Measurements from ENCODE around the gene DOP1B.
A peak's percentile ranks its signal among the peaks of the same experiment; 100 is the strongest.

Gene DOP1B

GRCh38 chr21:36156815-36157670 lies at the start of gene DOP1B:
Gene DOP1B (plus strand): TSS chr21:36156824. CDS start chr21:36164734, 7,910 bp downstream.
- Mint-ChIP-seq H3K4me1 (peaks cover 33% of the 10 kb centered on the region), H3K4me3 (peak within 1 kb of the TSS; percentile 84), H3K36me3 (peaks cover 18% of the 10 kb centered on the region), H3K27me3 (no peaks in the 10 kb centered on the region), H3K27ac (peak within 1 kb of the TSS; percentile 69), H3K9me3 (no peaks in the 10 kb centered on the region)
- ATAC-seq = peak; percentile 53

- no peak overlapping the region for H3K27ac Mint-ChIP-seq
- no peak for ATAC-seq
- H3K4me1 Mint-ChIP-seq = peaks cover 29% of the 10 kb centered on the region
- no peaks in the 10 kb centered on the region for H3K9me3 Mint-ChIP-seq
- H3K27me3 Mint-ChIP-seq = peaks cover 21% of the 10 kb centered on the region
- H3K4me3 Mint-ChIP-seq = no peak overlapping the region
- no peaks in the 10 kb centered on the region for H3K36me3 Mint-ChIP-seq
Observed at GRCh38 chr21:36109868-36110267, 46.8 kb upstream of the DOP1B start.

GRCh38 chr21:36111238-36111637 lies 45.4 kb upstream of the DOP1B start:
- no peak overlapping the region for H3K4me3 Mint-ChIP-seq
- peaks cover 8% of the 10 kb centered on the region for H3K27me3 Mint-ChIP-seq
- H3K27ac Mint-ChIP-seq = no peak overlapping the region
- no peaks in the 10 kb centered on the region for H3K36me3 Mint-ChIP-seq
- ATAC-seq = no peak
- H3K4me1 Mint-ChIP-seq = peaks cover 36% of the 10 kb centered on the region
- H3K9me3 Mint-ChIP-seq = no peaks in the 10 kb centered on the region

- Mint-ChIP-seq H3K36me3 (no peaks in the 10 kb centered on the region), H3K27ac (peak overlapping the region; percentile 83), H3K4me3 (peak overlapping the region; percentile 75), H3K9me3 (peaks cover 2% of the 10 kb centered on the region), H3K27me3 (no peaks in the 10 kb centered on the region), H3K4me1 (peaks cover 36% of the 10 kb centered on the region)
- peak; percentile 59 for ATAC-seq
Observed at GRCh38 chr21:36113647-36114428, 42.8 kb upstream of the DOP1B start.

DNA sequence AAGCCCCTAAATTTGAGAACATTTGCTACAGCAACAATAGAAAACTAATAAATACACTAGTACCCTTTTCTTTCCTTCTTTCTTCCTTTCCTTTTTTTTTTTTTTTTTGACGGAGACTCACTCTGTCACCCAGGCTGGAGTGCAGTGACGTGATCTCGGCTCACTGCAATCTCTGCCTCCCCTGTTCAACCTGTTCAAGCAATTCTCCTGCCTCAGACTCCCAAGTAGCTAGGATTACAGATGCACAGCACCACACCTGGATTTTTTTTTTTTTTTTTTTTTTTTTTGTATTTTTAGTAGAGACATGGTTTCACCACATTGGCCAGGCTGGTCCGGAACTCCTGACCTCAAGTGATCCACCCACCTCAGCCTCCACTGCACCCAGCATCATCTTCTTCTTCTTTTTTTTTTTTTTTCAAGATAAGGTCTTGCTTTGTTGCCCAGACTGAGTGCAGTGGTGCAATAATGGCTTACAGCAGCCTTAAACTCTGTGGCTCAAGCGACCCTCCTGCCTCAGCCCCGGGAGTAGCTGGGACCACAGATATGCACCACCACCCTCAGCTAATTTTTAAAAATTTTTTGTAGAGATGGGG lies 41.4 kb upstream of the DOP1B start:
- peak; percentile 70 for ATAC-seq
- Mint-ChIP-seq H3K27ac (peak overlapping the region; percentile 83), H3K36me3 (no peaks in the 10 kb centered on the region)

GRCh38 chr21:36117286-36117741 lies 39.3 kb upstream of the DOP1B start:
- Mint-ChIP-seq H3K27ac (no peak overlapping the region), H3K27me3 (no peaks in the 10 kb centered on the region), H3K9me3 (peaks cover 2% of the 10 kb centered on the region), H3K4me1 (peaks cover 34% of the 10 kb centered on the region), H3K36me3 (no peaks in the 10 kb centered on the region), H3K4me3 (no peak overlapping the region)
- ATAC-seq = no peak

More for the DNA sequence above, 41.4 kb upstream of the DOP1B start:
- Mint-ChIP-seq H3K9me3 (peaks cover 2% of the 10 kb centered on the region), H3K4me1 (peaks cover 36% of the 10 kb centered on the region), H3K4me3 (no peak overlapping the region), H3K27me3 (no peaks in the 10 kb centered on the region)

GRCh38 chr21:36120304-36120888 lies 36.2 kb upstream of the DOP1B start:
- Mint-ChIP-seq H3K36me3 (no peaks in the 10 kb centered on the region), H3K27me3 (no peaks in the 10 kb centered on the region), H3K27ac (no peak overlapping the region), H3K4me1 (peaks cover 8% of the 10 kb centered on the region), H3K4me3 (no peak overlapping the region), H3K9me3 (peaks cover 2% of the 10 kb centered on the region)
- ATAC-seq = no peak

DNA sequence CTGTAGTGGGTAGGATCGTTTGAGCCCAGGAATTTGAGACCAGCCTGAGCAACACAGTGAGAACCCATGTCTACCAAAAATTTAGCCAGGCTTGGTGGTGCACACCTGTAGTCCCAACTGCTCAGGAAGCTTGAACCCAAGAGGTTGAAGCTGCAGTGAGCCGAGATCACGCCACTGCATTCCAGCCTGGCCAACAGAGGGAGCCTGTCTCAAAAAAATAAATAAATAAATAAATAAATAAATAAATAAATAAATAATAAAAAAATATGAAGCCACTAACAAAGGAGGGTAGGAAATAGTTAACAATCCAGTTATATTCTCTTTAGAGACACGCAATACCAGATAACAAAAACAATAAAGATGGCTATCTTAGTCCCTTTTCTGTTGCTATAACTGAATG lies 33.6 kb upstream of the DOP1B start:
- Mint-ChIP-seq H3K9me3 (no peaks in the 10 kb centered on the region), H3K36me3 (no peaks in the 10 kb centered on the region), H3K27ac (no peak overlapping the region), H3K27me3 (no peaks in the 10 kb centered on the region), H3K4me1 (peaks cover 16% of the 10 kb centered on the region), H3K4me3 (no peak overlapping the region)
- ATAC-seq = no peak

DNA sequence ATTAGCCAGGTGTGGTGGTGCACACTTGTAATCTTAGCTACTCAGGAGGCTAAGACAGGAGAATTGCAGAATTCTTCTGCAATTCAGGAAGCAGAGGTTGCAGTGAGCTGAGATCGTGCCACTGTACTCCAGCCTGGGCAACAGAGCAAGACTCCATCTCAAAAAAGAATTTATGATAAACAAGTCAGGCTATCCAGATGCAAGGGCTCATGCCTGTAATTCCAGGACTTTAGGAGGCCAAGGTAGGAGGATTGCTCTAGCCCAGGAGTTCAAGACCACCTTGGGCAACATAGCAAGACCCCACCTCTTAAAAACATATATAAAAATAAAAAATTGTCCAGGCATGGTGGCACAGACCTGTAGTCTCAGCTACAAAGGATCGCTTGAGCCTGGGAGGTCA lies 32.2 kb upstream of the DOP1B start:
- no peaks in the 10 kb centered on the region for H3K27me3 Mint-ChIP-seq
- ATAC-seq = no peak
- H3K4me3 Mint-ChIP-seq = no peak overlapping the region
- H3K27ac Mint-ChIP-seq = no peak overlapping the region
- H3K36me3 Mint-ChIP-seq = no peaks in the 10 kb centered on the region
- H3K4me1 Mint-ChIP-seq = peaks cover 21% of the 10 kb centered on the region
- no peaks in the 10 kb centered on the region for H3K9me3 Mint-ChIP-seq

DNA sequence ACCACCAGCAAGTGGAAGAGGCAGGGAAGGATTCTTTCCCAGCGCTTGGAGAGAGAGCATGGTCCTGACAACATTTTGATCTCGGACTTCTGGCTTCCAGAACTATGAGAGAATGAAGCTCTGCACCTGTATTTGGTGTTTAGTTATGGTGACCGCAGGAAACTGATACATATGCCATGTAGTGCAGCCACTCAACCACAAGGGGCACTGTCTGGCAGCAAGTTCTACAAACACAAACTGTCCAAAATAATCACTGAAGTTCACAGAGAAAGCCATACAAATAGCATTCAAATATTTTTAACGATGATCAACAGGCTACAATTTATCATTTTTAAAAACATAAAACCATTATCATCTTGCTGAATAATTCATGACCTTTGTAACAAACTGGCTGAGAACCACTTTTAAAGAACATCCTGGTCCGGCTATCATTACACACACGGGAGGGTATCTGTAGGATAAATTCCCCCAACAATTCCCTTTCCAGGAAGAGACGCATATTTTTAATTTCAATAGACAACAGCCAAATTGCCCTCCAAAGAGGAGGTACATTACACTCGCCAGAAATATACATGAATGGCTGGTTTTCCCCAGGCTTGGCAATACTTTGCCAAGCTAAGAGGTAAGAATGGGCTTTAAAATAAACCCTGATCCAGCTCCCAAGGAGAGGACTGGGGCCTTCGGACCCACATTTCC lies 31.0 kb upstream of the DOP1B start:
- H3K36me3 Mint-ChIP-seq = no peaks in the 10 kb centered on the region
- ATAC-seq = no peak
- peaks cover 28% of the 10 kb centered on the region for H3K4me1 Mint-ChIP-seq
- H3K27ac Mint-ChIP-seq = no peak overlapping the region
- H3K27me3 Mint-ChIP-seq = no peaks in the 10 kb centered on the region
- H3K9me3 Mint-ChIP-seq = no peaks in the 10 kb centered on the region
- H3K4me3 Mint-ChIP-seq = no peak overlapping the region

- H3K27me3 Mint-ChIP-seq = no peaks in the 10 kb centered on the region
- no peak for ATAC-seq
- H3K4me1 Mint-ChIP-seq = peaks cover 30% of the 10 kb centered on the region
- no peak overlapping the region for H3K4me3 Mint-ChIP-seq
- H3K27ac Mint-ChIP-seq = no peak overlapping the region
- H3K9me3 Mint-ChIP-seq = no peaks in the 10 kb centered on the region
- H3K36me3 Mint-ChIP-seq = no peaks in the 10 kb centered on the region
Observed at GRCh38 chr21:36126208-36126565, 30.4 kb upstream of the DOP1B start.

DNA sequence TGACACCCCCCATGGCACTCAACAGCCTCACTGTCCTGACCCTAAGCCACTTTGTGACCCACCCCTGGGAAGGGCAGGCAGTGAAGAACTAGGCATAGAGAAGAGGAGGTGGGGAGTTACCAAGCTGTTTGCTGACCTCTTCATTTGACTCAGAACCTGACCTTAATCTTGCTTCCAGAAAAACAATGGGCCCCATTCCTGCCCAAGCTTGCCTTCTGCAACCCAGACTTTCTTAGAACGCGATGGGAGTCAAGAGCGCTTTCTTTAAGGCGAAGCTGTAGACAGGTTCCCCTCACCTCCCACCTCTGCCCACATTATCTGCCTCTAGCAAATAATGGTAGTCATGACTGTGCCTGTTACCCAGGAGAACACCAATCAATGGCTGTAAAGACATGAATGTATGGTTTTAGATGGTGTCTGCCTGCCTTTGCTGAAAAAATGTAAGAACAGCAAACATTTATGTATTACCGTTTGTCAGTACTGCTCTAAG lies 30.0 kb upstream of the DOP1B start:
- peaks cover under 1% of the 10 kb centered on the region for H3K36me3 Mint-ChIP-seq
- no peak overlapping the region for H3K4me3 Mint-ChIP-seq
- ATAC-seq = no peak
- H3K9me3 Mint-ChIP-seq = no peaks in the 10 kb centered on the region
- H3K4me1 Mint-ChIP-seq = peaks cover 31% of the 10 kb centered on the region
- no peaks in the 10 kb centered on the region for H3K27me3 Mint-ChIP-seq
- H3K27ac Mint-ChIP-seq = no peak overlapping the region

DNA sequence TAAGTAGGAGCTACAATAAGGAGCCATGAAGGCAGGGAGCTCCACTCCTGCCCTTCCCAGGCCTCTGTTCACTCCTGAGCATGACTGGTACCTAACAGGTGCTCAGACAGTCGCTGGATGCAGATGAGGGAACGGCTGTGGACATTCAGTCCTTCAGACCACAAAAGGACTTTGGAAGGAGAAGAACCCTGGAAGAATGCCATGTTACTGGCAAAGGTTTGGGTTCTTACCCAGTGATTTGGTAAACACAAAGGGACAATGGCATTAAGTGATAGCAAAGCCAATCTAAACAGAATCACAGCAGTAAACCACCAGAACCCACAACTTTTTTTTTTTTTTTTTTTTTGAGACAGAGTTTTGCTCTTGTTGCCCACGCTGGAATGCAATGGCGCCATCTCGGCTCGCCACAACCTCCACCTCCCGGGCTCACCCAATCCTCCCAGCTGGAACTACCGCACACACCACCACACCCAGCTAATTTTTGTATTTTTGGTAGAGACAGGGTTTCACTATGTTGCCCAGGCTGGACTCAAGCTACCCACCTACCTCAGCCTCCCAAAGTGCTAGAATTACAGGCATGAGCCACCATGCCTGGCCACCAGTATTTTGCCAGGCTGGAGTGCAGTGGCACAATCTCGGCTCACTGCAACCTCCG lies 29.2 kb upstream of the DOP1B start:
- Mint-ChIP-seq H3K27ac (no peak overlapping the region), H3K4me1 (peaks cover 37% of the 10 kb centered on the region), H3K9me3 (no peaks in the 10 kb centered on the region), H3K27me3 (no peaks in the 10 kb centered on the region), H3K4me3 (no peak overlapping the region), H3K36me3 (peaks cover 6% of the 10 kb centered on the region)
- no peak for ATAC-seq

DNA sequence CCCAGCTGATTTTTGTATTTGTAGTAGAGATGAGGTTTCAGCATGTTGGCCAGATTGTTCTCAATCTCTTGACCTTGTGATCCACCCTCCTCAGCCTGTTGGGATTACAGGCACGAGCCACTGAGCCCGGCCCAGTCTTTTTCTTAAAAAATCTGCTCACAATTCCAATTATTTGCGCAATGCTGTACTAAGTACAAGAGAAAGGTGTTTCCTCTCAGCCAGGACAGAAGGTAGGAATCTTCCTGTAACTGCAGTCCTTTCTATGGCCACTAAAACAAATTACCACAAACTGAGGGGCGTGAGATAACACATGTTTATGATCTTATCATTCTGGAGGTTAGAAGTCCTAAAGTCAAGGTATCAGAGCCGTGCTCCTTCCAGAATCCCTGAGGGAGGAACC lies 28.6 kb upstream of the DOP1B start:
- Mint-ChIP-seq H3K9me3 (no peaks in the 10 kb centered on the region), H3K4me3 (no peak overlapping the region), H3K27me3 (no peaks in the 10 kb centered on the region), H3K27ac (peak overlapping the region; percentile 15), H3K4me1 (peaks cover 37% of the 10 kb centered on the region), H3K36me3 (peaks cover 6% of the 10 kb centered on the region)
- no peak for ATAC-seq
